OCI-LY1 (cell line): ENCODE results near the gene DLG5.

Experiments used
- H2AFZ ChIP-seq: fragments of 200-600 bp; sonication (generic), shearing (Covaris generic); 2 replicates; pipeline ENCODE4 v1.6.0; 2014; ENCODE audit warnings: antibody characterized with exemption, mild to moderate bottlenecking, low read length
- H3F3A ChIP-seq: fragments of 200-600 bp; sonication (generic), shearing (Covaris generic); 2 replicates; pipeline ENCODE4 v1.6.0; 2014; ENCODE audit warnings: mild to moderate bottlenecking, antibody characterized with exemption, low read length, moderate library complexity; ENCODE audit not compliant: insufficient read depth
- H3K27ac ChIP-seq: fragments of 200-600 bp; sonication (generic); 2 replicates; pipeline ENCODE4 v1.5.1; 2014; ENCODE audit warnings: low read length, mixed run types, mild to moderate bottlenecking, low read depth; ENCODE audit not compliant: poor library complexity, severe bottlenecking
- H3K27me3 ChIP-seq: fragments of 200-600 bp; sonication (generic); 2 replicates; pipeline ENCODE4 v1.6.0; 2014; ENCODE audit warnings: antibody characterized with exemption, mild to moderate bottlenecking, low read length, moderate library complexity; ENCODE audit not compliant: insufficient read depth
- H3K36me3 ChIP-seq: fragments of 200-600 bp; sonication (generic); 2 replicates; pipeline ENCODE4 v1.6.1; 2014; ENCODE audit warnings: mild to moderate bottlenecking, antibody characterized with exemption, low read length, moderate library complexity, mixed read lengths; ENCODE audit not compliant: insufficient read depth
- H3K4me1 ChIP-seq: fragments of 200-600 bp; sonication (generic); 2 replicates; pipeline ENCODE4 v1.5.1; 2014; ENCODE audit warnings: mild to moderate bottlenecking, low read length, moderate library complexity; ENCODE audit not compliant: insufficient read depth, severe bottlenecking
- H3K4me2 ChIP-seq: fragments of 200-600 bp; sonication (generic), shearing (Covaris generic); 2 replicates; pipeline ENCODE4 v1.6.1; 2014; ENCODE audit warnings: low read length
- H3K4me3 ChIP-seq: fragments of 200-600 bp; sonication (generic); 2 replicates; pipeline ENCODE4 v1.5.1; 2014; ENCODE audit warnings: low read length, low read depth, mild to moderate bottlenecking, mixed read lengths; ENCODE audit not compliant: poor library complexity, severe bottlenecking
- H3K79me2 ChIP-seq: fragments of 200-600 bp; shearing (Covaris generic); 2 replicates; pipeline ENCODE4 v1.6.1; 2016; ENCODE audit warnings: mixed run types, low read length, mixed read lengths; ENCODE audit not compliant: insufficient read depth
- H3K9ac ChIP-seq: fragments of 200-600 bp; sonication (generic), shearing (Covaris generic); 2 replicates; pipeline ENCODE4 v1.6.1; 2014; ENCODE audit warnings: mild to moderate bottlenecking, low read length, mixed read lengths
- H3K9me2 ChIP-seq: fragments of 200-600 bp; sonication (generic), shearing (Covaris generic); 2 replicates; pipeline ENCODE4 v1.6.1; 2014; ENCODE audit warnings: low read depth, mild to moderate bottlenecking, low read length, mixed read lengths
- H3K9me3 ChIP-seq: fragments of 200-600 bp; shearing (Covaris generic); 2 replicates; pipeline ENCODE4 v1.6.1; 2014; ENCODE audit warnings: low read length, mixed read lengths
- H4K20me1 ChIP-seq: fragments of 200-600 bp; sonication (generic), shearing (Covaris generic); 2 replicates; pipeline ENCODE4 v1.6.0; 2016; ENCODE audit warnings: mild to moderate bottlenecking, low read length; ENCODE audit not compliant: insufficient read depth
- CTCF ChIP-seq: fragments of 200-600 bp; sonication (generic), shearing (Covaris generic); IDR thresholded peaks from 2 replicates; pipeline ENCODE4 v1.5.1; 2017; ENCODE audit warnings: mild to moderate bottlenecking, antibody characterized with exemption, low read length, moderate library complexity, mixed read lengths
- EZH2 ChIP-seq: fragments of 200-600 bp; sonication (generic), shearing (Covaris generic); IDR thresholded peaks from 2 replicates; pipeline ENCODE4 v1.8.0; 2017; ENCODE audit warnings: borderline replicate concordance, mixed run types, mild to moderate bottlenecking, antibody characterized with exemption, low read length, moderate library complexity, mixed read lengths

DLG5 gene

GRCh38 chr10:77805676-77806075 is 120.9 kb downstream of the DLG5 start:
- H3K36me3 ChIP-seq = no peaks in the 10 kb centered on the region
- H3K4me3 ChIP-seq = no peak overlapping the region
- no peak overlapping the region for H2AFZ ChIP-seq
- no peaks in the 10 kb centered on the region for H3F3A ChIP-seq
- H3K9me3 ChIP-seq = no peaks in the 10 kb centered on the region
- H3K79me2 ChIP-seq = no peaks in the 10 kb centered on the region
- H3K4me2 ChIP-seq = no peak overlapping the region
- H3K4me1 ChIP-seq = no peaks in the 10 kb centered on the region
- H3K9ac ChIP-seq = no peak overlapping the region
- no peaks in the 10 kb centered on the region for H3K9me2 ChIP-seq
- peaks cover 6% of the 10 kb centered on the region; the same call in 1 of the 2 replicates for H3K27me3 ChIP-seq
- no peak overlapping the region for H3K27ac ChIP-seq
- TF ChIP-seq CTCF (no peak), EZH2 (no peak)
- no peaks in the 10 kb centered on the region for H4K20me1 ChIP-seq

GRCh38 chr10:77804371-77804770 is 122.2 kb downstream of the DLG5 start:
- Histone ChIP-seq H3K27ac (no peak overlapping the region), H3K79me2 (no peaks in the 10 kb centered on the region), H3K9ac (no peak overlapping the region), H2AFZ (no peak overlapping the region), H3K9me2 (no peaks in the 10 kb centered on the region), H3F3A (no peaks in the 10 kb centered on the region), H3K9me3 (no peaks in the 10 kb centered on the region), H3K36me3 (no peaks in the 10 kb centered on the region), H3K27me3 (0 out of 2 replicates have a peak, but pooled peaks cover 6% of the 10 kb centered on the region), H3K4me3 (no peak overlapping the region), H3K4me1 (no peaks in the 10 kb centered on the region), H3K4me2 (no peak overlapping the region), H4K20me1 (no peaks in the 10 kb centered on the region)
- no peak for TF ChIP-seq CTCF
- no peak for TF ChIP-seq EZH2

GRCh38 chr10:77801474-77802161 is 124.9 kb downstream of the DLG5 start:
- Histone ChIP-seq H3K79me2 (no peaks in the 10 kb centered on the region), H3F3A (no peaks in the 10 kb centered on the region), H4K20me1 (no peaks in the 10 kb centered on the region), H3K27ac (no peak overlapping the region), H3K4me2 (no peak overlapping the region), H3K9ac (no peak overlapping the region), H3K9me3 (no peaks in the 10 kb centered on the region), H2AFZ (no peak overlapping the region), H3K4me1 (no peaks in the 10 kb centered on the region), H3K36me3 (no peaks in the 10 kb centered on the region), H3K27me3 (0 out of 2 replicates have a peak, but pooled peaks cover 3% of the 10 kb centered on the region), H3K9me2 (no peaks in the 10 kb centered on the region), H3K4me3 (no peak overlapping the region)
- TF ChIP-seq CTCF (no peak), EZH2 (no peak)
